GM23338 (cell line): ENCODE results near the gene SMIM33. TPM values are rescaled to one million over a fixed set of nuclear protein-coding genes. Genes with fewer than 3 reads are reported as not detected.

Experiments
- ATAC-seq: fragments of 200-7000 bp; cut with Tn5 transposase; 3 replicates; pipeline ENCODE4 v1.9.1; 2020
- DNase-seq: peaks from one replicate; pipeline ENCODE4 v3.0.0-alpha.2; 2015; ENCODE audit warnings: low spot score
- H2AFZ ChIP-seq: fragments of 200-600 bp; sonication (generic); 2 replicates; pipeline ENCODE4 v1.8.0; 2016; ENCODE audit warnings: antibody characterized with exemption, mild to moderate bottlenecking, moderate library complexity
- H3F3A ChIP-seq: fragments of 200-600 bp; sonication (generic); replicated peaks from 2 replicates; pipeline ENCODE4 v1.8.0; 2017; ENCODE audit warnings: antibody characterized with exemption, mixed run types, low read depth
- H3K27ac ChIP-seq: fragments of 200-600 bp; sonication (generic); 2 replicates; pipeline ENCODE4 v1.6.1; 2016; ENCODE audit warnings: low read depth
- H3K27me3 ChIP-seq: fragments of 200-600 bp; sonication (generic); 2 replicates; pipeline ENCODE4 v1.8.0; 2016; ENCODE audit warnings: mild to moderate bottlenecking, mixed run types, moderate library complexity; ENCODE audit not compliant: insufficient read depth
- H3K36me3 ChIP-seq: fragments of 200-600 bp; sonication (generic); 2 replicates; pipeline ENCODE4 v1.8.0; 2016; ENCODE audit warnings: mild to moderate bottlenecking; ENCODE audit not compliant: insufficient read depth
- H3K4me1 ChIP-seq: fragments of 200-600 bp; sonication (generic); 2 replicates; pipeline ENCODE4 v1.8.0; 2016; ENCODE audit warnings: mild to moderate bottlenecking, moderate library complexity; ENCODE audit not compliant: insufficient read depth
- H3K4me2 ChIP-seq: fragments of 200-600 bp; sonication (generic); 2 replicates; pipeline ENCODE4 v1.7.1; 2017; ENCODE audit warnings: mixed run types
- H3K4me3 ChIP-seq: fragments of 200-600 bp; sonication (generic); 2 replicates; pipeline ENCODE4 v1.6.1; 2016; ENCODE audit warnings: mixed run types
- H3K79me2 ChIP-seq: fragments of 200-600 bp; sonication (generic); replicated peaks from 2 replicates; pipeline ENCODE4 v1.8.0; 2017; ENCODE audit warnings: mild to moderate bottlenecking; ENCODE audit not compliant: insufficient read depth
- H3K9me2 ChIP-seq: fragments of 200-600 bp; sonication (generic); 2 replicates; pipeline ENCODE4 v1.8.0; 2017; ENCODE audit not compliant: insufficient read depth
- H4K20me1 ChIP-seq: fragments of 200-600 bp; sonication (generic); replicated peaks from 2 replicates; pipeline ENCODE4 v1.8.0; 2017; ENCODE audit warnings: mild to moderate bottlenecking; ENCODE audit not compliant: insufficient read depth
- H3K27ac Mint-ChIP-seq: 2 replicates; pipeline ENCODE4 v1.8.0; 2020; ENCODE audit warnings: inconsistent platforms, mild to moderate bottlenecking, moderate library complexity, mixed read lengths
- H3K27me3 Mint-ChIP-seq: 3 replicates; pipeline ENCODE4 v1.8.0; 2022; ENCODE audit warnings: low read depth, mild to moderate bottlenecking, moderate library complexity, mixed read lengths, inconsistent platforms; ENCODE audit not compliant: insufficient read depth, poor library complexity
- H3K36me3 Mint-ChIP-seq: 3 replicates; pipeline ENCODE4 v1.8.0; 2021; ENCODE audit warnings: low read depth, mild to moderate bottlenecking, inconsistent platforms, moderate library complexity, mixed read lengths
- H3K4me1 Mint-ChIP-seq: 3 replicates; pipeline ENCODE4 v1.8.0; 2020; ENCODE audit warnings: mild to moderate bottlenecking, inconsistent platforms, mixed read lengths
- H3K4me3 Mint-ChIP-seq: 3 replicates; pipeline ENCODE4 v1.8.0; 2021; ENCODE audit warnings: moderate library complexity, mild to moderate bottlenecking, inconsistent platforms, mixed read lengths
- H3K9me3 Mint-ChIP-seq: 3 replicates; pipeline ENCODE4 v1.8.0; 2020; ENCODE audit warnings: moderate library complexity, mild to moderate bottlenecking, inconsistent platforms, mixed read lengths
- CREB1 ChIP-seq: fragments of 250-450 bp; sonication (Bioruptor Pico); IDR thresholded peaks from 2 replicates; pipeline ENCODE4 v1.5.0; 2020; ENCODE audit warnings: low read depth, mild to moderate bottlenecking, moderate library complexity
- EZH2 ChIP-seq: fragments of 200-600 bp; sonication (generic); IDR thresholded peaks from one replicate; pipeline ENCODE4 v1.8.0; 2017; ENCODE audit warnings: antibody characterized with exemption, mild to moderate bottlenecking, low read depth; ENCODE audit not compliant: unreplicated experiment
- EZH2phosphoT487 ChIP-seq: fragments of 200-600 bp; sonication (generic); IDR thresholded peaks from one replicate; pipeline ENCODE4 v1.8.1; 2018; ENCODE audit warnings: antibody characterized with exemption; ENCODE audit not compliant: unreplicated experiment
- JUNB ChIP-seq: IDR thresholded peaks from one replicate; pipeline ENCODE4 v1.6.1; 2016; ENCODE audit warnings: antibody characterized with exemption; ENCODE audit not compliant: unreplicated experiment
- NANOG ChIP-seq: IDR thresholded peaks from 2 replicates; pipeline ENCODE4 v1.6.1; 2016; ENCODE audit warnings: antibody characterized with exemption, borderline replicate concordance
- POLR2AphosphoS5 ChIP-seq: IDR thresholded peaks from 2 replicates; pipeline ENCODE4 v1.6.1; 2016; ENCODE audit warnings: antibody characterized with exemption, low read depth
- STAT1 ChIP-seq: IDR thresholded peaks from one replicate; pipeline ENCODE4 v1.6.1; 2016; ENCODE audit warnings: antibody characterized with exemption; ENCODE audit not compliant: unreplicated experiment
- ZNF331 ChIP-seq: fragments of 250-450 bp; sonication (Bioruptor Pico); IDR thresholded peaks from 2 replicates; pipeline ENCODE4 v1.5.0; 2020; ENCODE audit warnings: low read depth, mild to moderate bottlenecking, moderate library complexity
- ZNF462 ChIP-seq: fragments of 250-450 bp; sonication (Bioruptor Pico); IDR thresholded peaks from 2 replicates; pipeline ENCODE4 v1.5.0; 2020; ENCODE audit warnings: mild to moderate bottlenecking, moderate library complexity
- polyA plus RNA-seq: library from polyadenylated mRNA; unstranded; fragments of >200 nt; fragmentation: Nextera tagmentation; extraction: Ambion mirVana; gene quantifications from 2 replicates; pipeline ENCODE4 v1.2.1, GENCODE V29; 2016
- total RNA-seq: library from RNA; depleted of rRNA; stranded (reverse); fragments of >200 nt; shearing (Covaris generic); gene quantifications from 2 replicates; pipeline ENCODE4 v1.2.3, GENCODE V29; 2014
- TF ChIP-seq, protein P1 (sequence below), 2 experiments: fragments of 200-600 bp in 1 of 2; sonication (generic) in 1 of 2; conservative IDR thresholded peaks; 2 replicates each; pipeline versions ENCODE4 v1.5.1 to v1.6.1; 2016 to 2017; ENCODE audit warnings: antibody characterized with exemption in 2 of 2, low read depth in 2 of 2, mild to moderate bottlenecking in 2 of 2, moderate library complexity in 1 of 2
- TF ChIP-seq, protein P2 (sequence below): IDR thresholded peaks from 2 replicates; pipeline ENCODE4 v1.6.1; 2016; ENCODE audit warnings: antibody characterized with exemption
- TF ChIP-seq, protein P3 (sequence below): IDR thresholded peaks from one replicate; pipeline ENCODE4 v1.6.1; 2018; ENCODE audit warnings: antibody characterized with exemption; ENCODE audit not compliant: unreplicated experiment

The SMIM33 gene
- total and polyA plus RNA-seq, 2 experiments from 2014 or later, result not detected

- ATAC-seq (no peak), DNase-seq (no peak)
- Mint-ChIP-seq H3K9me3 (no peaks in the 10 kb centered on the region), H3K36me3 (no peaks in the 10 kb centered on the region), H3K4me1 (peaks cover 9% of the 10 kb centered on the region), H3K4me3 (no peak overlapping the region), H3K27ac (no peak overlapping the region), H3K27me3 (peaks cover 5% of the 10 kb centered on the region)
- H3K79me2 ChIP-seq, result no peaks in the 10 kb centered on the region
- H3K36me3 ChIP-seq, result no peaks in the 10 kb centered on the region
- no peaks in the 10 kb centered on the region for H3K27me3 ChIP-seq
- no peaks in the 10 kb centered on the region for H3F3A ChIP-seq
- H3K27ac ChIP-seq, result no peak overlapping the region
- TF ChIP-seq, protein P1, sequence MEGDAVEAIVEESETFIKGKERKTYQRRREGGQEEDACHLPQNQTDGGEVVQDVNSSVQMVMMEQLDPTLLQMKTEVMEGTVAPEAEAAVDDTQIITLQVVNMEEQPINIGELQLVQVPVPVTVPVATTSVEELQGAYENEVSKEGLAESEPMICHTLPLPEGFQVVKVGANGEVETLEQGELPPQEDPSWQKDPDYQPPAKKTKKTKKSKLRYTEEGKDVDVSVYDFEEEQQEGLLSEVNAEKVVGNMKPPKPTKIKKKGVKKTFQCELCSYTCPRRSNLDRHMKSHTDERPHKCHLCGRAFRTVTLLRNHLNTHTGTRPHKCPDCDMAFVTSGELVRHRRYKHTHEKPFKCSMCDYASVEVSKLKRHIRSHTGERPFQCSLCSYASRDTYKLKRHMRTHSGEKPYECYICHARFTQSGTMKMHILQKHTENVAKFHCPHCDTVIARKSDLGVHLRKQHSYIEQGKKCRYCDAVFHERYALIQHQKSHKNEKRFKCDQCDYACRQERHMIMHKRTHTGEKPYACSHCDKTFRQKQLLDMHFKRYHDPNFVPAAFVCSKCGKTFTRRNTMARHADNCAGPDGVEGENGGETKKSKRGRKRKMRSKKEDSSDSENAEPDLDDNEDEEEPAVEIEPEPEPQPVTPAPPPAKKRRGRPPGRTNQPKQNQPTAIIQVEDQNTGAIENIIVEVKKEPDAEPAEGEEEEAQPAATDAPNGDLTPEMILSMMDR (conservative IDR thresholded peaks at IDR 0.05; ENCODE audit: low read depth in 2 of 2), result no peak
- TF ChIP-seq POLR2AphosphoS5 (no peak), NANOG (no peak), ZNF462 (CRISPR knock-in tag) (no peak), CREB1 (CRISPR knock-in tag) (no peak), EZH2 (no peak), EZH2phosphoT487 (no peak), JUNB (no peak), STAT1 (no peak), ZNF331 (CRISPR knock-in tag) (no peak)
- TF ChIP-seq, protein P2, sequence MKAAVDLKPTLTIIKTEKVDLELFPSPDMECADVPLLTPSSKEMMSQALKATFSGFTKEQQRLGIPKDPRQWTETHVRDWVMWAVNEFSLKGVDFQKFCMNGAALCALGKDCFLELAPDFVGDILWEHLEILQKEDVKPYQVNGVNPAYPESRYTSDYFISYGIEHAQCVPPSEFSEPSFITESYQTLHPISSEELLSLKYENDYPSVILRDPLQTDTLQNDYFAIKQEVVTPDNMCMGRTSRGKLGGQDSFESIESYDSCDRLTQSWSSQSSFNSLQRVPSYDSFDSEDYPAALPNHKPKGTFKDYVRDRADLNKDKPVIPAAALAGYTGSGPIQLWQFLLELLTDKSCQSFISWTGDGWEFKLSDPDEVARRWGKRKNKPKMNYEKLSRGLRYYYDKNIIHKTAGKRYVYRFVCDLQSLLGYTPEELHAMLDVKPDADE, result no peak
- TF ChIP-seq, protein P3, sequence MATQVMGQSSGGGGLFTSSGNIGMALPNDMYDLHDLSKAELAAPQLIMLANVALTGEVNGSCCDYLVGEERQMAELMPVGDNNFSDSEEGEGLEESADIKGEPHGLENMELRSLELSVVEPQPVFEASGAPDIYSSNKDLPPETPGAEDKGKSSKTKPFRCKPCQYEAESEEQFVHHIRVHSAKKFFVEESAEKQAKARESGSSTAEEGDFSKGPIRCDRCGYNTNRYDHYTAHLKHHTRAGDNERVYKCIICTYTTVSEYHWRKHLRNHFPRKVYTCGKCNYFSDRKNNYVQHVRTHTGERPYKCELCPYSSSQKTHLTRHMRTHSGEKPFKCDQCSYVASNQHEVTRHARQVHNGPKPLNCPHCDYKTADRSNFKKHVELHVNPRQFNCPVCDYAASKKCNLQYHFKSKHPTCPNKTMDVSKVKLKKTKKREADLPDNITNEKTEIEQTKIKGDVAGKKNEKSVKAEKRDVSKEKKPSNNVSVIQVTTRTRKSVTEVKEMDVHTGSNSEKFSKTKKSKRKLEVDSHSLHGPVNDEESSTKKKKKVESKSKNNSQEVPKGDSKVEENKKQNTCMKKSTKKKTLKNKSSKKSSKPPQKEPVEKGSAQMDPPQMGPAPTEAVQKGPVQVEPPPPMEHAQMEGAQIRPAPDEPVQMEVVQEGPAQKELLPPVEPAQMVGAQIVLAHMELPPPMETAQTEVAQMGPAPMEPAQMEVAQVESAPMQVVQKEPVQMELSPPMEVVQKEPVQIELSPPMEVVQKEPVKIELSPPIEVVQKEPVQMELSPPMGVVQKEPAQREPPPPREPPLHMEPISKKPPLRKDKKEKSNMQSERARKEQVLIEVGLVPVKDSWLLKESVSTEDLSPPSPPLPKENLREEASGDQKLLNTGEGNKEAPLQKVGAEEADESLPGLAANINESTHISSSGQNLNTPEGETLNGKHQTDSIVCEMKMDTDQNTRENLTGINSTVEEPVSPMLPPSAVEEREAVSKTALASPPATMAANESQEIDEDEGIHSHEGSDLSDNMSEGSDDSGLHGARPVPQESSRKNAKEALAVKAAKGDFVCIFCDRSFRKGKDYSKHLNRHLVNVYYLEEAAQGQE, result no peak
- H3K4me2 ChIP-seq, result no peak overlapping the region
- H2AFZ ChIP-seq, result no peak overlapping the region
- H3K4me3 ChIP-seq, result no peak overlapping the region
- H3K9me2 ChIP-seq, result no peaks in the 10 kb centered on the region
- no peaks in the 10 kb centered on the region for H4K20me1 ChIP-seq
- peaks cover 5% of the 10 kb centered on the region; the same call in 1 of the 2 replicates for H3K4me1 ChIP-seq
These were observed 23.6 kb upstream of the SMIM33 start for GRCh38 chr5:139446956-139447779.
